ENCODE measurements around the gene NHERF2. TPM values are rescaled to one million over a fixed set of nuclear protein-coding genes. Genes with fewer than 3 reads are reported as not detected.
"Not testable (repeated sequence)": the region's sequence is repeated elsewhere in the genome, so short reads cannot be mapped to it uniquely, and the experiment has no call there.

Gene NHERF2
- total RNA-seq, 2 experiments from 2014 or later = 2.4 to 3.7 TPM

GRCh38 chr16:2025251-2025650 is 1.5 kb upstream of the NHERF2 start:
- H3K4me1 Mint-ChIP-seq = peaks cover 18% of the 10 kb centered on the region
- H3K9me3 Mint-ChIP-seq = no peaks in the 10 kb centered on the region
- no peak for DNase-seq
- H3K27ac Mint-ChIP-seq = no peak overlapping the region
- peaks cover 4% of the 10 kb centered on the region for H3K36me3 Mint-ChIP-seq
- no peak overlapping the region for H3K4me3 Mint-ChIP-seq
- peaks cover 35% of the 10 kb centered on the region for H3K27me3 Mint-ChIP-seq

- H3K27ac Mint-ChIP-seq = no peak overlapping the region
- H3K4me3 Mint-ChIP-seq = peak overlapping the region; percentile 47
- peaks cover 2% of the 10 kb centered on the region for H3K36me3 Mint-ChIP-seq
- no peak for DNase-seq
- H3K4me1 Mint-ChIP-seq = peaks cover 13% of the 10 kb centered on the region
- H3K9me3 Mint-ChIP-seq = no peaks in the 10 kb centered on the region
- H3K27me3 Mint-ChIP-seq = peaks cover 28% of the 10 kb centered on the region
Observed at GRCh38 chr16:2025878-2026460, 733 bp upstream of the NHERF2 start.

- Mint-ChIP-seq H3K27me3 (peaks cover 15% of the 10 kb centered on the region), H3K9me3 (no peaks in the 10 kb centered on the region), H3K27ac (no peak overlapping the region), H3K36me3 (peaks cover 2% of the 10 kb centered on the region), H3K4me1 (peaks cover 11% of the 10 kb centered on the region), H3K4me3 (peak overlapping the region; percentile 54)
- no peak for DNase-seq
Observed at GRCh38 chr16:2027024-2028010, 615 bp downstream of the NHERF2 start.

GRCh38 chr16:2028146-2028545 is 1.4 kb downstream of the NHERF2 start:
- H3K27me3 Mint-ChIP-seq = peaks cover 7% of the 10 kb centered on the region
- H3K9me3 Mint-ChIP-seq = no peaks in the 10 kb centered on the region
- no peak for DNase-seq
- H3K4me3 Mint-ChIP-seq = no peak overlapping the region
- H3K27ac Mint-ChIP-seq = no peak overlapping the region
- H3K4me1 Mint-ChIP-seq = peaks cover 6% of the 10 kb centered on the region
- H3K36me3 Mint-ChIP-seq = no peaks in the 10 kb centered on the region

- Mint-ChIP-seq H3K9me3 (no peaks in the 10 kb centered on the region), H3K4me1 (peaks cover 6% of the 10 kb centered on the region), H3K36me3 (no peaks in the 10 kb centered on the region), H3K27ac (no peak overlapping the region), H3K4me3 (no peak overlapping the region), H3K27me3 (peaks cover 7% of the 10 kb centered on the region)
- DNase-seq = no peak
Observed at GRCh38 chr16:2028620-2029220, 2.0 kb downstream of the NHERF2 start.

GRCh38 chr16:2029350-2029749 is 2.6 kb downstream of the NHERF2 start:
- H3K9me3 Mint-ChIP-seq = no peaks in the 10 kb centered on the region
- no peak for DNase-seq
- no peak overlapping the region for H3K4me3 Mint-ChIP-seq
- no peaks in the 10 kb centered on the region for H3K36me3 Mint-ChIP-seq
- peaks cover 4% of the 10 kb centered on the region for H3K4me1 Mint-ChIP-seq
- H3K27me3 Mint-ChIP-seq = peaks cover 7% of the 10 kb centered on the region
- H3K27ac Mint-ChIP-seq = no peak overlapping the region

- H3K4me3 Mint-ChIP-seq = no peak overlapping the region
- peaks cover 7% of the 10 kb centered on the region for H3K27me3 Mint-ChIP-seq
- no peak for DNase-seq
- no peaks in the 10 kb centered on the region for H3K9me3 Mint-ChIP-seq
- no peak overlapping the region for H3K27ac Mint-ChIP-seq
- H3K36me3 Mint-ChIP-seq = no peaks in the 10 kb centered on the region
- peaks cover 4% of the 10 kb centered on the region for H3K4me1 Mint-ChIP-seq
Observed at GRCh38 chr16:2030036-2030435, 3.3 kb downstream of the NHERF2 start.

GRCh38 chr16:2031081-2031577 is 4.4 kb downstream of the NHERF2 start:
- Mint-ChIP-seq H3K4me1 (no peaks in the 10 kb centered on the region), H3K27ac (no peak overlapping the region), H3K36me3 (no peaks in the 10 kb centered on the region), H3K27me3 (peaks cover 3% of the 10 kb centered on the region), H3K4me3 (no peak overlapping the region), H3K9me3 (no peaks in the 10 kb centered on the region)
- no peak for DNase-seq

GRCh38 chr16:2032285-2033056 is 5.8 kb downstream of the NHERF2 start:
- Mint-ChIP-seq H3K27me3 (peaks cover 1% of the 10 kb centered on the region), H3K4me3 (no peak overlapping the region), H3K36me3 (no peaks in the 10 kb centered on the region), H3K27ac (no peak overlapping the region), H3K4me1 (no peaks in the 10 kb centered on the region), H3K9me3 (no peaks in the 10 kb centered on the region)
- DNase-seq = no peak

GRCh38 chr16:2033057-2033908 is 6.6 kb downstream of the NHERF2 start:
- Mint-ChIP-seq H3K36me3 (no peaks in the 10 kb centered on the region), H3K27ac (no peak overlapping the region), H3K9me3 (no peaks in the 10 kb centered on the region), H3K27me3 (no peaks in the 10 kb centered on the region), H3K4me1 (no peaks in the 10 kb centered on the region), H3K4me3 (peak overlapping the region; percentile 29)
- no peak for DNase-seq

- DNase-seq, H3K27me3 Mint-ChIP-seq, H3K36me3 Mint-ChIP-seq, H3K27ac Mint-ChIP-seq, H3K4me1 Mint-ChIP-seq, H3K9me3 Mint-ChIP-seq: not testable (repeated sequence)
- H3K4me3 Mint-ChIP-seq = peak overlapping the region; percentile 29
Observed at GRCh38 chr16:2033909-2034695, 7.4 kb downstream of the NHERF2 start.

- no peaks in the 10 kb centered on the region for H3K36me3 Mint-ChIP-seq
- no peaks in the 10 kb centered on the region for H3K4me1 Mint-ChIP-seq
- DNase-seq = no peak
- H3K27me3 Mint-ChIP-seq = no peaks in the 10 kb centered on the region
- no peak overlapping the region for H3K27ac Mint-ChIP-seq
- H3K9me3 Mint-ChIP-seq = no peaks in the 10 kb centered on the region
- H3K4me3 Mint-ChIP-seq = peak overlapping the region; percentile 7
Observed at GRCh38 chr16:2034696-2035430, 8.2 kb downstream of the NHERF2 start.
